HepG2 (cell line): ENCODE data around the gene RABL6. TPM values are rescaled to one million over a fixed set of nuclear protein-coding genes. Genes with fewer than 3 reads are reported as not detected.

Source experiments
- ARID4A ChIP-seq: sonication (generic); formaldehyde crosslinking; IDR thresholded peaks from 2 replicates; pipeline ENCODE4 v1.5.0; 2020; ENCODE audit warnings: mild to moderate bottlenecking, missing genetic modification reagents, borderline replicate concordance
- ATF2 ChIP-seq: sonication (generic); formaldehyde crosslinking; IDR thresholded peaks from 2 replicates; pipeline ENCODE4 v1.4.0; 2020; ENCODE audit warnings: missing genetic modification reagents
- BATF2 ChIP-seq: sonication (generic); formaldehyde crosslinking; IDR thresholded peaks from 2 replicates; pipeline ENCODE4 v1.8.0; 2022; ENCODE audit warnings: mild to moderate bottlenecking, missing genetic modification reagents, moderate library complexity
- BORCS8-MEF2B ChIP-seq: sonication (generic); formaldehyde crosslinking; IDR thresholded peaks from 2 replicates; pipeline ENCODE4 v1.8.0; 2022; ENCODE audit warnings: mild to moderate bottlenecking, missing genetic modification reagents
- EP300 ChIP-seq, 3 experiments: sonication (generic) in 1 of 3; formaldehyde crosslinking in 1 of 3; IDR thresholded peaks; 2 replicates each; pipeline versions ENCODE4 v1.5.1 to v1.6.1; 2011 to 2020; ENCODE audit warnings: low read depth in 2 of 3, low read length in 2 of 3, borderline replicate concordance in 1 of 3, improper control_type of control experiment in 1 of 3, mild to moderate bottlenecking in 1 of 3, missing genetic modification reagents in 1 of 3, moderate library complexity in 1 of 3
- GATA4 ChIP-seq: sonication (generic); IDR thresholded peaks from 2 replicates; pipeline ENCODE4 v1.6.1; 2016; ENCODE audit warnings: antibody characterized with exemption, low read depth, borderline replicate concordance
- HNRNPL ChIP-seq: fragments of 200-400 bp; formaldehyde crosslinking; IDR thresholded peaks from 2 replicates; pipeline ENCODE4 v1.6.1; 2017; ENCODE audit warnings: mild to moderate bottlenecking, low read depth, low read length
- HNRNPUL1 ChIP-seq: fragments of 200-400 bp; formaldehyde crosslinking; IDR thresholded peaks from 2 replicates; pipeline ENCODE4 v1.6.1; 2017; ENCODE audit warnings: low read depth, mild to moderate bottlenecking, low read length, moderate library complexity
- HOXD1 ChIP-seq: sonication (generic); formaldehyde crosslinking; IDR thresholded peaks from 2 replicates; pipeline ENCODE4 v1.5.0; 2020; ENCODE audit warnings: missing genetic modification reagents
- IRF9 ChIP-seq: sonication (generic); formaldehyde crosslinking; IDR thresholded peaks from 2 replicates; pipeline ENCODE4 v1.8.0; 2022; ENCODE audit warnings: missing genetic modification reagents, mild to moderate bottlenecking, borderline replicate concordance
- IRX3 ChIP-seq: sonication (generic); formaldehyde crosslinking; IDR thresholded peaks from 2 replicates; pipeline ENCODE4 v1.8.1; 2023; ENCODE audit warnings: mild to moderate bottlenecking, low read depth, missing genetic modification reagents, borderline replicate concordance
- MAZ ChIP-seq, 2 experiments: sonication (generic) in 1 of 2; formaldehyde crosslinking in 1 of 2; IDR thresholded peaks; 2 replicates each; pipeline versions ENCODE4 v1.5.0 to v1.6.1; 2012 to 2020; ENCODE audit warnings: low read depth in 2 of 2, mild to moderate bottlenecking in 2 of 2, borderline replicate concordance in 1 of 2, improper control_type of control experiment in 1 of 2, low read length in 1 of 2, missing genetic modification reagents in 1 of 2, moderate library complexity in 1 of 2
- NR2F6 ChIP-seq, 2 experiments: IDR thresholded peaks; 2 replicates each; pipeline ENCODE4 v1.6.1; 2016; ENCODE audit warnings: antibody characterized with exemption in 1 of 2, mild to moderate bottlenecking in 1 of 2
- SIN3B ChIP-seq: fragments of 150-350 bp; IDR thresholded peaks from 2 replicates; pipeline ENCODE4 v1.6.1; 2014; ENCODE audit warnings: low read length
- ZNF224 ChIP-seq: sonication (generic); formaldehyde crosslinking; IDR thresholded peaks from 2 replicates; pipeline ENCODE4 v1.5.0; 2020; ENCODE audit warnings: mild to moderate bottlenecking, missing genetic modification reagents
- ZNF3 ChIP-seq: IDR thresholded peaks from 2 replicates; pipeline ENCODE4 v1.7.0; 2017; ENCODE audit warnings: inconsistent platforms
- ZNF326 ChIP-seq: sonication (generic); formaldehyde crosslinking; IDR thresholded peaks from 2 replicates; pipeline ENCODE4 v1.4.0; 2020; ENCODE audit warnings: missing genetic modification reagents, borderline replicate concordance
- ZNF350 ChIP-seq: sonication (generic); formaldehyde crosslinking; IDR thresholded peaks from 2 replicates; pipeline ENCODE4 v1.4.0; 2020; ENCODE audit warnings: mild to moderate bottlenecking, low read depth, missing genetic modification reagents, borderline replicate concordance
- ZNF644 ChIP-seq: IDR thresholded peaks from 2 replicates; pipeline ENCODE4 v1.6.1; 2016; ENCODE audit warnings: low read depth
- ZZZ3 ChIP-seq: sonication (generic); formaldehyde crosslinking; IDR thresholded peaks from 2 replicates; pipeline ENCODE4 v1.4.0; 2020; ENCODE audit warnings: missing genetic modification reagents, mild to moderate bottlenecking, borderline replicate concordance
- polyA plus RNA-seq, 8 experiments: library from polyadenylated mRNA; depleted of rRNA in 3 of 8; stranded (reverse) in 7 of 8; unstranded in 1 of 8; fragments of >200 nt; fragmentation: Illumina TruSeq in 4 of 8; extraction: Trizol in 4 of 8; gene quantifications; 2 replicates each; pipeline versions ENCODE4 v1.2.1 to v1.2.3, GENCODE V29; 2011 to 2016; ENCODE audit warnings: low read depth in 4 of 8, missing spikeins in 1 of 8, mixed read lengths in 1 of 8; ENCODE audit not compliant: insufficient read depth in 1 of 8
- total RNA-seq, 5 experiments: library from RNA; depleted of rRNA; stranded (reverse); fragments of >200 nt; fragmentation: Illumina TruSeq; extraction: Trizol; gene quantifications; 2 replicates each; pipeline ENCODE4 v1.2.3, GENCODE V29; 2016; ENCODE audit warnings: low read depth in 1 of 5

The RABL6 gene
- total and polyA plus RNA-seq, 2 of the 13 experiments (the other 11 are each of a cell fraction or from before 2014, with no cell fraction given) = 81.5 to 125 TPM

GRCh38 chr9:136840877-136841645, 33.3 kb downstream of the RABL6 start (continued):
- TF ChIP-seq ARID4A (CRISPR knock-in tag) (peak; percentile 33; the same call in 1 of the 2 replicates), ZNF326 (peak; percentile 89), HNRNPL (peak; percentile 96), ZNF3 (CRISPR knock-in tag) (no peak), ZNF350 (CRISPR knock-in tag) (peak; percentile 62; the same call in 1 of the 2 replicates), EP300 (IDR thresholded peaks at IDR 0.05; ENCODE audit: low read depth in 2 of 2, low read length in 2 of 2) (no peak), EP300 (CRISPR knock-in tag; IDR thresholded peaks at IDR 0.05; ENCODE audit: borderline replicate concordance) (0 out of 2 replicates have a peak, but pooled peaks have one; percentile 25), GATA4 (0 out of 2 replicates have a peak, but pooled peaks have one; percentile 19), HOXD1 (CRISPR knock-in tag) (0 out of 2 replicates have a peak, but pooled peaks have one; percentile 17), NR2F6 (IDR thresholded peaks at IDR 0.05) (no peak), NR2F6 (CRISPR knock-in tag; IDR thresholded peaks at IDR 0.05) (0 out of 2 replicates have a peak, but pooled peaks have one; percentile 9), BATF2 (CRISPR knock-in tag) (peak; percentile 84; the same call in 1 of the 2 replicates), IRX3 (0 out of 2 replicates have a peak, but pooled peaks have one; percentile 51), ATF2 (CRISPR knock-in tag) (peak; percentile 12; the same call in 1 of the 2 replicates), IRF9 (CRISPR knock-in tag) (peak; percentile 40; the same call in 1 of the 2 replicates), MAZ (IDR thresholded peaks at IDR 0.05; ENCODE audit: borderline replicate concordance, low read depth, low read length) (0 out of 2 replicates have a peak, but pooled peaks have one; percentile 38), MAZ (CRISPR knock-in tag; IDR thresholded peaks at IDR 0.05; ENCODE audit: low read depth) (peak; percentile 54), SIN3B (no peak), ZZZ3 (CRISPR knock-in tag) (peak; percentile 71; the same call in 1 of the 2 replicates), ZNF644 (CRISPR knock-in tag) (no peak), ZNF224 (CRISPR knock-in tag) (no peak), HNRNPUL1 (no peak), BORCS8-MEF2B (CRISPR knock-in tag) (0 out of 2 replicates have a peak, but pooled peaks have one; percentile 64)
